ENCODE results near the gene UBE2QL1. TPM values are rescaled to one million over a fixed set of nuclear protein-coding genes. Genes with fewer than 3 reads are reported as not detected.

Gene UBE2QL1
- total and polyA plus RNA-seq, 2 of the 8 experiments (the other 6 are each of a cell fraction or from before 2014, with no cell fraction given), result 0.43 to 0.65 TPM

- Histone ChIP-seq H2BK120ac (replicated peaks; ENCODE audit: low read depth, low read length) (no peak overlapping the region), H4K91ac (replicated peaks; ENCODE audit: insufficient read length, low read length) (no peak overlapping the region), H3K4me3 (ENCODE audit: extremely low read depth in 1 of 4, insufficient read depth in 2 of 4, low read depth in 3 of 4, low read length in 4 of 4) (no peak overlapping the region), H2BK15ac (ENCODE audit: low read length) (no peak overlapping the region), H3K9me3 (ENCODE audit: insufficient read depth in 2 of 2, low read depth in 1 of 2, low read length in 1 of 2) (no peaks in the 10 kb centered on the region), H3K23me2 (ENCODE audit: low read depth, low read length) (peaks cover 3% of the 10 kb centered on the region; the same call in 1 of the 2 replicates), H3K9ac (replicated peaks in 1 of 4; ENCODE audit: extremely low read depth in 1 of 4, low read depth in 3 of 4, low read length in 3 of 4) (no peak overlapping the region), H3K4me2 (ENCODE audit: insufficient read depth in 1 of 2, low read depth in 2 of 2, low read length in 2 of 2) (no peak overlapping the region), H3K36me3 (ENCODE audit: control insufficient read depth in 2 of 4, insufficient read depth in 4 of 4, low read length in 3 of 4) (no peaks in the 10 kb centered on the region), H2AFZ (ENCODE audit: low read length) (no peak overlapping the region), H3K56ac (replicated peaks; ENCODE audit: insufficient read length, low read depth, low read length) (no peak overlapping the region), H4K20me1 (replicated peaks in 1 of 2; ENCODE audit: control insufficient read depth in 1 of 2, insufficient read depth in 2 of 2, low read length in 2 of 2) (no peaks in the 10 kb centered on the region), H3K23ac (ENCODE audit: insufficient read length) (no peak overlapping the region), H3K4me1 (replicated peaks in 1 of 4; ENCODE audit: control insufficient read depth in 3 of 4, insufficient read depth in 4 of 4, low read length in 3 of 4) (no peaks in the 10 kb centered on the region), H3K79me2 (ENCODE audit: control insufficient read depth in 1 of 2, insufficient read depth in 2 of 2, low read length in 2 of 2) (no peaks in the 10 kb centered on the region), H4K8ac (ENCODE audit: extremely low read depth, insufficient read depth, low read length) (no peak overlapping the region), H3K4ac (replicated peaks; ENCODE audit: insufficient read length, low read depth, low read length) (no peak overlapping the region), H3K14ac (ENCODE audit: insufficient read length) (no peak overlapping the region), H3K27me3 (replicated peaks in 1 of 4; ENCODE audit: control insufficient read depth in 3 of 4, extremely low read depth in 1 of 4, insufficient read depth in 3 of 4, low read length in 3 of 4) (no peaks in the 10 kb centered on the region), H2BK12ac (ENCODE audit: low read depth, low read length) (no peak overlapping the region), H3K79me1 (ENCODE audit: low read depth, low read length) (no peaks in the 10 kb centered on the region), H4K5ac (ENCODE audit: insufficient read length, low read depth, low read length) (no peak overlapping the region), H2BK5ac (ENCODE audit: low read depth, low read length) (no peak overlapping the region), H2BK20ac (ENCODE audit: low read length) (no peak overlapping the region), H3K18ac (ENCODE audit: extremely low read depth, low read length) (no peak overlapping the region), H3K27ac (ENCODE audit: low read depth, low read length) (no peak overlapping the region), H2AK5ac (ENCODE audit: low read depth, low read length) (no peak overlapping the region)
- ChIA-PET CTCF (ENCODE audit: partially characterized antibody) (interaction anchor here (0.6 to 1.3 kb wide), 4 partner anchors 10 to 305 kb away, joined by 3 read pairs; no protein-coding TSS in a partner anchor), POLR2A (ENCODE audit: partially characterized antibody) (no interaction called here)
- no peak for TF ChIP-seq TCF12 (IDR thresholded peaks at IDR 0.05; ENCODE audit: low read depth, low read length)
- no peak for TF ChIP-seq TAF7 (optimal IDR thresholded peaks at IDR 0.05; ENCODE audit: borderline replicate concordance, low read depth, low read length)
- TF ChIP-seq PHF8 (conservative IDR thresholded peaks at IDR 0.05; ENCODE audit: low read depth, low read length), result no peak
- TF ChIP-seq CBX5 (IDR thresholded peaks at IDR 0.05; ENCODE audit: low read depth, low read length), result no peak
- TF ChIP-seq NANOG (IDR thresholded peaks at IDR 0.05; ENCODE audit: insufficient read depth, low read depth, low read length, poor library complexity, severe bottlenecking), result no peak
- TF ChIP-seq CTBP2 (IDR thresholded peaks at IDR 0.05; ENCODE audit: borderline replicate concordance, insufficient read depth, insufficient read length, low read length), result no peak
- TF ChIP-seq MAFK (IDR thresholded peaks at IDR 0.05; ENCODE audit: low read depth, low read length), result no peak
- no peak for TF ChIP-seq HDAC6 (IDR thresholded peaks at IDR 0.05; ENCODE audit: low read depth, low read length)
- TF ChIP-seq GTF2F1 (IDR thresholded peaks at IDR 0.05; ENCODE audit: borderline replicate concordance, low read depth, low read length), result no peak
- TF ChIP-seq RAD21 (IDR thresholded peaks at IDR 0.05 in 1 of 2, conservative IDR thresholded peaks at IDR 0.05 in 1 of 2; ENCODE audit: low read depth in 2 of 2, low read length in 2 of 2), result no peak
- TF ChIP-seq GABPA (IDR thresholded peaks at IDR 0.05; ENCODE audit: borderline replicate concordance, insufficient read depth, low read length), result no peak
- TF ChIP-seq KDM5A (IDR thresholded peaks at IDR 0.05; ENCODE audit: low read length), result no peak
- DNase-seq (ENCODE audit: low read depth in 1 of 2, low spot score in 2 of 2) (no peak), FAIRE-seq (no peak)
- WGBS, 2 experiments (ENCODE audit: extremely low coverage in 1 of 2, insufficient coverage in 1 of 2, insufficient read length in 1 of 2, insufficient replicate concordance in 2 of 2, low coverage in 1 of 2, low lambda C conversion rate in 2 of 2, missing lambda C conversion rate in 1 of 2), result 86% methylated on average over 4 of the region's 4 CpGs; no CpG with 5 or more reads in 1 of the 2 experiments
Observed at GRCh38 chr5:6503342-6503741, 54.7 kb downstream of the UBE2QL1 start.

All from H1 (cell line).